Uterus (tissue), 4 donors: ENCODE data around the gene LUZP2. TPM values are rescaled to one million over a fixed set of nuclear protein-coding genes. Genes with fewer than 3 reads are reported as not detected.

Experiments
- DNase-seq, 2 donors: peaks; one replicate each; pipeline ENCODE4 v3.0.0-alpha.2; 2019 to 2020
- H3K27ac ChIP-seq, 2 donors: fragments of 200-600 bp; sonication (generic); 1 replicate in 1 of 2; 2 replicates in 1 of 2; pipeline ENCODE4 v1.5.1; 2016 to 2018
- H3K27me3 ChIP-seq, 2 donors: fragments of 200-600 bp; sonication (generic); one replicate each; pipeline ENCODE4 v1.5.1; 2018 to 2019; ENCODE audit warnings: control low read depth in 1 of 2
- H3K36me3 ChIP-seq, 2 donors: fragments of 200-600 bp; sonication (generic); one replicate each; pipeline ENCODE4 v1.5.1; 2019; ENCODE audit warnings: control low read depth in 1 of 2
- H3K4me1 ChIP-seq, 2 donors: fragments of 200-600 bp; sonication (generic); one replicate each; pipeline ENCODE4 v1.5.1; 2018 to 2019; ENCODE audit warnings: control low read depth in 1 of 2
- H3K4me3 ChIP-seq, 2 donors: fragments of 200-600 bp; sonication (generic); 1 replicate in 1 of 2; 2 replicates in 1 of 2; pipeline ENCODE4 v1.5.1; 2018 to 2019; ENCODE audit warnings: mild to moderate bottlenecking in 1 of 2
- H3K9me3 ChIP-seq, 2 donors: fragments of 200-600 bp; sonication (generic); one replicate each; pipeline ENCODE4 v1.5.1; 2019; ENCODE audit warnings: control low read depth in 1 of 2
- POLR2A ChIP-seq, 2 donors: fragments of 450-650 bp; IDR thresholded peaks; one replicate each; pipeline ENCODE4 v1.6.1; 2016; ENCODE audit warnings: antibody characterized with exemption in 2 of 2, mild to moderate bottlenecking in 1 of 2, moderate library complexity in 1 of 2
- intact Hi-C: fragments of 100-400 bp; cut with DNase I; formaldehyde crosslinking; loops from one replicate; pipeline ENCODE4 v1.15.1; 2023; ENCODE audit warnings: low total_unique reads
- total RNA-seq, 4 donors: library from RNA; depleted of rRNA in 3 of 4; stranded (reverse); fragments of >200 nt in 3 of 4; gene quantifications; one replicate each; pipeline versions ENCODE4 v1.1.0 to v1.2.4, GENCODE V29; 2014 to 2023
- TF ChIP-seq, protein P1 (sequence below), 4 experiments: fragments of 200-600 bp in 2 of 4; fragments of 450-650 bp in 2 of 4; sonication (generic) in 2 of 4; IDR thresholded peaks; one replicate each; pipeline ENCODE4 v1.5.1; 2016 to 2019; ENCODE audit warnings: antibody characterized with exemption in 4 of 4, mild to moderate bottlenecking in 2 of 4, moderate library complexity in 1 of 4
- donor health status: DM: yes; HTN: yes; CAD: no.

The LUZP2 gene
- total RNA-seq, 4 donors from 2014 or later = 0.24 to 13.8 TPM; not detected in 2

DNA sequence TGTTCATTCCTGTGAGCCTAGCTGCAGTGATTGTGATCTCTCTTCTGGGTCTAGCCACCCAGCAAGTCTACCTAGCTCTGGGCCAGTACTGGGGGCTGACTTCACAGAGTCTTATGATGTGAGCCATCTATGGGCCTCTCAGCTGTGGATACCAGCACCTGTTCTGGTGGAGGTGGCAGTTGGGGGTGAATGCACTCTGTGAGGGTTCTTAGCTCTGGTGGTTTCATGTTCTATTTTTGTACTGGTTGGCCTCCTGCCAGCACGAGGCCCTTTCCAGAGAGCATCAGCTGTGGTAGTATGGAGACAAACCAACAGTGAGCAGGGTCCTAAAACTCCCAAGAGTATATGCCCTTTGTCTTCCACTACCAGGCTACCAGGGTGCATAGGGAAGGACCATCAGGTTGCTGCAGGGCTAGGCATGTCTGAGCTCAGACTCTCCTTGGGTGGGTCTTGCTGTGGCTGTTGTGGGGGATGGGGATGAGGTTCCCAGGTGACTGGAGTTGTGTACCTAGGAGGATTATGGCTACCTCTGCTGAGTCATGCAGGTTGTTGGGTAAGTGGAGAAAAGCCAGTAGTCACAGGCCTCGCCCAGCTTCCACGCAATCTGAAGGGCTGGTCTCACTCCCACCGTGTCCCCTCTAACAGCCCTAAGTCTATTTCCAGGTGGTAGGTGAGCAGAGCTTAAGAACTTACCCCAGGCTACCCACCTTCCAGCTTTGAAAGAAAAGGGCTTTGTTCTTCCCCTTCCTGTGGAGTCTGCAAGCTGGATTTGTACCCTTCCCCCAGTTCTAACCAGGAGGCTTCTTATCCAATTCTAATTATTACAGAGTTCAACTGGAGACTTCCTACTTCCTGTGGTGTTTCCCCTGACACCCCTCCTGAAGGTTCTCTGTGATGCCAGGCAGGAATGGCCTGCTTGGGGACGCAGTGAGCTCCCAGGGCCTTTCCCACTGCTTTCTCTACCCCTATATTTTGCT lies 250.7 kb downstream of the LUZP2 start:
- TF ChIP-seq, protein P1, sequence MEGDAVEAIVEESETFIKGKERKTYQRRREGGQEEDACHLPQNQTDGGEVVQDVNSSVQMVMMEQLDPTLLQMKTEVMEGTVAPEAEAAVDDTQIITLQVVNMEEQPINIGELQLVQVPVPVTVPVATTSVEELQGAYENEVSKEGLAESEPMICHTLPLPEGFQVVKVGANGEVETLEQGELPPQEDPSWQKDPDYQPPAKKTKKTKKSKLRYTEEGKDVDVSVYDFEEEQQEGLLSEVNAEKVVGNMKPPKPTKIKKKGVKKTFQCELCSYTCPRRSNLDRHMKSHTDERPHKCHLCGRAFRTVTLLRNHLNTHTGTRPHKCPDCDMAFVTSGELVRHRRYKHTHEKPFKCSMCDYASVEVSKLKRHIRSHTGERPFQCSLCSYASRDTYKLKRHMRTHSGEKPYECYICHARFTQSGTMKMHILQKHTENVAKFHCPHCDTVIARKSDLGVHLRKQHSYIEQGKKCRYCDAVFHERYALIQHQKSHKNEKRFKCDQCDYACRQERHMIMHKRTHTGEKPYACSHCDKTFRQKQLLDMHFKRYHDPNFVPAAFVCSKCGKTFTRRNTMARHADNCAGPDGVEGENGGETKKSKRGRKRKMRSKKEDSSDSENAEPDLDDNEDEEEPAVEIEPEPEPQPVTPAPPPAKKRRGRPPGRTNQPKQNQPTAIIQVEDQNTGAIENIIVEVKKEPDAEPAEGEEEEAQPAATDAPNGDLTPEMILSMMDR (IDR thresholded peaks at IDR 0.05) = no peak
- TF ChIP-seq POLR2A (IDR thresholded peaks at IDR 0.05) = no peak
- no peak overlapping the region for H3K4me3 ChIP-seq
- no peaks in the 10 kb centered on the region for H3K27me3 ChIP-seq
- H3K4me1 ChIP-seq = no peaks in the 10 kb centered on the region
- no peaks in the 10 kb centered on the region for H3K36me3 ChIP-seq
- intact Hi-C loops = no loop called here
- no peak overlapping the region for H3K27ac ChIP-seq
- no peaks in the 10 kb centered on the region for H3K9me3 ChIP-seq
- no peak for DNase-seq

DNA sequence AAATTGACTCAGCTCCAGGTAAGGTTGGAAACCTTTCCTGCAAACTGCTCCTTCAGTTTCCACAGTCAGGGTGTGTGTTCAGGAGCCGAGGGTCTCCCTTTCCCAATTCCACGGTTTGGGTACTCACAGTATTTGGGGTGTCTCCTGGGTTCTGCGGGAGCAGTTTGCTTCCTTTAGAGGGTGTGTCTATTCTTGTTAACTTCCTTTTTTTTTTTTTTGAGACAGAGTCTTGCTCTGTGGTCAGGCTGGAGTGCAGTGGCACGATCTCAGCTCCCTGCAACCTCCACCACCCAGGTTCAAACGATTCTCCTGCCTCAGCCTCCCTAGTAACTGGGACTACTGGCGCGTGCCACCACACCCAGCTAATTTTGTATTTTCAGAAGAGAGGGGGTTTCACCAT lies 251.4 kb downstream of the LUZP2 start:
- Histone ChIP-seq H3K27me3 (no peaks in the 10 kb centered on the region), H3K4me1 (no peaks in the 10 kb centered on the region), H3K27ac (no peak overlapping the region), H3K9me3 (no peaks in the 10 kb centered on the region), H3K36me3 (no peaks in the 10 kb centered on the region), H3K4me3 (no peak overlapping the region)
- no peak for DNase-seq
- intact Hi-C loops = no loop called here
- TF ChIP-seq POLR2A (IDR thresholded peaks at IDR 0.05) = no peak
- TF ChIP-seq, protein P1 (IDR thresholded peaks at IDR 0.05) = no peak

DNA sequence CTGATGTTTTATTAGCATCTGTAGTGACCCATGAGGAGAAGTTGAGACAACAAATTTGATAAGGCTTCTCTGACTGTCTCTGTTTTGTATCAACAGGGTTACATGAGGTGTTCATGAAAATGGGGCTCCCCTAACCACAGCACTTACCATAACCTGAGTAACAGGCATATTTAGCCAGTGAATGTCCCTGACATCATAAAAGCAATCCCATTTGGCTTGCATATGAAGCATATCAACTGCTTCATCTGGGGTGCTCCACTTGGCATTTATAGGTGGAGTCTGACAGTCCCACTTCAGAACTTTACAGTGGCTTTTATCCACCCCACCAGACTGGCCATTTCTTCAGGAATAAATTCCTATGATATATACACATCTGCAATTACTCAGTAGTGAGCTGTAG lies 257.6 kb downstream of the LUZP2 start:
- Histone ChIP-seq H3K27me3 (no peaks in the 10 kb centered on the region), H3K27ac (no peak overlapping the region), H3K36me3 (no peaks in the 10 kb centered on the region), H3K4me1 (no peaks in the 10 kb centered on the region), H3K9me3 (no peaks in the 10 kb centered on the region), H3K4me3 (no peak overlapping the region)
- intact Hi-C loops = no loop called here
- no peak for TF ChIP-seq POLR2A (IDR thresholded peaks at IDR 0.05)
- DNase-seq = no peak

GRCh38 chr11:24755260-24755839 lies 258.5 kb downstream of the LUZP2 start:
- intact Hi-C loops = no loop called here
- no peak for TF ChIP-seq POLR2A (IDR thresholded peaks at IDR 0.05)
- TF ChIP-seq, protein P1 (IDR thresholded peaks at IDR 0.05) = no peak
- no peak for DNase-seq
- no peak overlapping the region for H3K4me3 ChIP-seq
- H3K9me3 ChIP-seq = no peaks in the 10 kb centered on the region
- H3K27ac ChIP-seq = no peak overlapping the region
- H3K4me1 ChIP-seq = no peaks in the 10 kb centered on the region
- no peaks in the 10 kb centered on the region for H3K36me3 ChIP-seq
- no peaks in the 10 kb centered on the region for H3K27me3 ChIP-seq

DNA sequence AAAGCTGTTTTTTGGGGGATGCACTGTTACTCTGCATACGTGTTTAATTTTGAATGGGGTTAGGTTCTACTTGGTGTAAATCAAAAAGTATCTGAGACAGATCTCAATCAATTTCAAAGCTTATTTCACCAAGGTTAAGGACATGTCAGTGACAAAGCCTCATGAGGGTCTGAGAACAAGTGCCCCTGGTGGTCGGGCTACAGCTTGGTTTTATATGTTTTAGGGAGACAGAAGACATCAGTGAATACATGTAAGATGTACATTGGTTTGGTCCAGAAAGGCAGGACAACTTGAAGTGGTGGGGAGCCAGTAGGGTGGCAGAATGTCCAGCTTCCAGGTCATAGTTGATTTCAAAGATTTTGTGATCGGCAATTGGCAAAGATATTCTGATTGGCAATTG lies 262.9 kb downstream of the LUZP2 start:
- Histone ChIP-seq H3K4me3 (no peak overlapping the region), H3K36me3 (no peaks in the 10 kb centered on the region), H3K27ac (no peak overlapping the region), H3K4me1 (no peaks in the 10 kb centered on the region), H3K27me3 (no peaks in the 10 kb centered on the region), H3K9me3 (no peaks in the 10 kb centered on the region)
- DNase-seq = no peak
- no peak for TF ChIP-seq POLR2A (IDR thresholded peaks at IDR 0.05)
- TF ChIP-seq, protein P1 (IDR thresholded peaks at IDR 0.05) = no peak
- intact Hi-C loops = no loop called here
